Type B pancreatic cell (in vitro differentiated cells): Measurements from ENCODE around the gene AKAP3. TPM values are rescaled to one million over a fixed set of nuclear protein-coding genes. Genes with fewer than 3 reads are reported as not detected.
A peak's percentile ranks its signal among the peaks of the same experiment; 100 is the strongest.

Source experiments
- DNase-seq: peaks from one replicate; pipeline ENCODE4 v3.0.0; 2021; ENCODE audit warnings: mixed read lengths; ENCODE audit not compliant: unreplicated experiment; ENCODE audit errors: extremely low spot score
- H3K27ac Mint-ChIP-seq: 2 replicates; pipeline ENCODE4 v1.8.0; 2021; ENCODE audit warnings: mild to moderate bottlenecking, mixed read lengths
- H3K27me3 Mint-ChIP-seq: 2 replicates; pipeline ENCODE4 v1.8.0; 2021; ENCODE audit warnings: mixed read lengths
- H3K36me3 Mint-ChIP-seq: 2 replicates; pipeline ENCODE4 v1.8.0; 2021; ENCODE audit warnings: mixed read lengths
- H3K4me1 Mint-ChIP-seq: one replicate; pipeline ENCODE4 v1.8.0; 2021; ENCODE audit warnings: mixed read lengths; ENCODE audit not compliant: unreplicated experiment
- H3K4me3 Mint-ChIP-seq: 2 replicates; pipeline ENCODE4 v1.8.0; 2021; ENCODE audit warnings: mild to moderate bottlenecking, mixed read lengths
- H3K9me3 Mint-ChIP-seq: 2 replicates; pipeline ENCODE4 v1.8.0; 2021; ENCODE audit warnings: mixed read lengths
- total RNA-seq: library from RNA; stranded (reverse); gene quantifications from 2 replicates; pipeline ENCODE4 v1.2.1, GENCODE V29; 2021; ENCODE audit warnings: low replicate concordance
- TF ChIP-seq, protein P1 (sequence below): fragments of 200-600 bp; sonication (generic); conservative IDR thresholded peaks from 2 replicates; pipeline ENCODE4 v1.5.0; 2021; ENCODE audit warnings: antibody characterized with exemption, mild to moderate bottlenecking

AKAP3 gene
- total RNA-seq, 1 donor from 2014 or later: 3.8 TPM

- H3K36me3 Mint-ChIP-seq: peaks cover 32% of the 10 kb centered on the region
- no peaks in the 10 kb centered on the region for H3K27me3 Mint-ChIP-seq
- no peak for DNase-seq
- TF ChIP-seq, protein P1, sequence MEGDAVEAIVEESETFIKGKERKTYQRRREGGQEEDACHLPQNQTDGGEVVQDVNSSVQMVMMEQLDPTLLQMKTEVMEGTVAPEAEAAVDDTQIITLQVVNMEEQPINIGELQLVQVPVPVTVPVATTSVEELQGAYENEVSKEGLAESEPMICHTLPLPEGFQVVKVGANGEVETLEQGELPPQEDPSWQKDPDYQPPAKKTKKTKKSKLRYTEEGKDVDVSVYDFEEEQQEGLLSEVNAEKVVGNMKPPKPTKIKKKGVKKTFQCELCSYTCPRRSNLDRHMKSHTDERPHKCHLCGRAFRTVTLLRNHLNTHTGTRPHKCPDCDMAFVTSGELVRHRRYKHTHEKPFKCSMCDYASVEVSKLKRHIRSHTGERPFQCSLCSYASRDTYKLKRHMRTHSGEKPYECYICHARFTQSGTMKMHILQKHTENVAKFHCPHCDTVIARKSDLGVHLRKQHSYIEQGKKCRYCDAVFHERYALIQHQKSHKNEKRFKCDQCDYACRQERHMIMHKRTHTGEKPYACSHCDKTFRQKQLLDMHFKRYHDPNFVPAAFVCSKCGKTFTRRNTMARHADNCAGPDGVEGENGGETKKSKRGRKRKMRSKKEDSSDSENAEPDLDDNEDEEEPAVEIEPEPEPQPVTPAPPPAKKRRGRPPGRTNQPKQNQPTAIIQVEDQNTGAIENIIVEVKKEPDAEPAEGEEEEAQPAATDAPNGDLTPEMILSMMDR: no peak
- no peak overlapping the region for H3K4me3 Mint-ChIP-seq
- H3K9me3 Mint-ChIP-seq: no peaks in the 10 kb centered on the region
- H3K27ac Mint-ChIP-seq: no peak overlapping the region
- H3K4me1 Mint-ChIP-seq: no peaks in the 10 kb centered on the region
Measured at GRCh38 chr12:4615667-4616066, 33.2 kb downstream of the AKAP3 start.

GRCh38 chr12:4610481-4610880, 38.4 kb downstream of the AKAP3 start:
- no peak for DNase-seq
- Mint-ChIP-seq H3K9me3 (no peaks in the 10 kb centered on the region), H3K4me1 (no peaks in the 10 kb centered on the region), H3K4me3 (no peak overlapping the region), H3K27ac (no peak overlapping the region), H3K27me3 (no peaks in the 10 kb centered on the region), H3K36me3 (peaks cover 50% of the 10 kb centered on the region)
- TF ChIP-seq, protein P1: no peak

- DNase-seq: no peak
- Mint-ChIP-seq H3K4me3 (no peak overlapping the region), H3K9me3 (no peaks in the 10 kb centered on the region), H3K4me1 (peaks cover 5% of the 10 kb centered on the region), H3K36me3 (peaks cover 43% of the 10 kb centered on the region), H3K27me3 (peaks cover 5% of the 10 kb centered on the region), H3K27ac (no peak overlapping the region)
- TF ChIP-seq, protein P1: no peak
Measured at GRCh38 chr12:4609071-4609470, 39.8 kb downstream of the AKAP3 start.

DNA sequence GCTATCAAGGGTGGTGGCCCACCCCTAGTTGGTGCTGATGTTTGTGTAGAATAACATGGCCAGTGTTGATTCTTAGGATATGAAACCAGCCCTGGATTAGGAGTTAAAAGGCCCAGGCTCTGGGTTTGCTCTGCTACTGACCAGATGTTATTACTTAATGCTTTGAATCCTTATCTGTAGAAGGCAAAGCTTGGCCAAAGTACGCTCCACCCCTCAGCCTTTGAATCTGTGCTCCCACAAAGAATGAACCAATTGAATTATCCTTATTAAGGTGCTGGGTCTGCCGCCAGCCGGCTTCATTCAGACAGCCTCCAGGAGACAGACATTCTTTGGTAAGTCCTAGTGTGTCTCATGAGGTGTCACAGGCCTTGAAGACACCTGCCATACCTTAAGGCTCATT, 41.8 kb downstream of the AKAP3 start:
- peak overlapping the region; percentile 50 for H3K27ac Mint-ChIP-seq
- TF ChIP-seq, protein P1: no peak
- H3K27me3 Mint-ChIP-seq: peaks cover 24% of the 10 kb centered on the region
- no peaks in the 10 kb centered on the region for H3K9me3 Mint-ChIP-seq
- DNase-seq: no peak
- H3K4me1 Mint-ChIP-seq: peaks cover 5% of the 10 kb centered on the region
- peak overlapping the region; percentile 72 for H3K4me3 Mint-ChIP-seq
- H3K36me3 Mint-ChIP-seq: peaks cover 28% of the 10 kb centered on the region

- Mint-ChIP-seq H3K4me1 (peaks cover 5% of the 10 kb centered on the region), H3K9me3 (no peaks in the 10 kb centered on the region), H3K36me3 (peaks cover 19% of the 10 kb centered on the region), H3K27ac (peak overlapping the region; percentile 89), H3K4me3 (peak overlapping the region; percentile 99), H3K27me3 (peaks cover 38% of the 10 kb centered on the region)
- TF ChIP-seq, protein P1: peak; percentile 98
- peak; percentile 79 for DNase-seq
Measured at GRCh38 chr12:4604684-4605193, 44.1 kb downstream of the AKAP3 start.

GRCh38 chr12:4603946-4604345, 44.9 kb downstream of the AKAP3 start:
- Mint-ChIP-seq H3K9me3 (no peaks in the 10 kb centered on the region), H3K36me3 (peaks cover 14% of the 10 kb centered on the region), H3K4me1 (peaks cover 5% of the 10 kb centered on the region), H3K27me3 (peaks cover 46% of the 10 kb centered on the region), H3K27ac (no peak overlapping the region), H3K4me3 (no peak overlapping the region)
- DNase-seq: no peak
- TF ChIP-seq, protein P1: no peak
